Left kidney (tissue), 2 donors: ENCODE measurements around the gene SNRNP40. TPM values are rescaled to one million over a fixed set of nuclear protein-coding genes. Genes with fewer than 3 reads are reported as not detected.

ENCODE experiments used
- DNase-seq: peaks from one replicate; pipeline ENCODE4 v3.0.0-alpha.2; 2013
- polyA plus RNA-seq: library from polyadenylated mRNA; unstranded; fragments of 120-200 nt; gene quantifications from one replicate; pipeline ENCODE4 v1.2.1, GENCODE V29; 2013; ENCODE audit not compliant: insufficient read length

Gene SNRNP40
- polyA plus RNA-seq, 1 donor, result 82.5 TPM

DNA sequence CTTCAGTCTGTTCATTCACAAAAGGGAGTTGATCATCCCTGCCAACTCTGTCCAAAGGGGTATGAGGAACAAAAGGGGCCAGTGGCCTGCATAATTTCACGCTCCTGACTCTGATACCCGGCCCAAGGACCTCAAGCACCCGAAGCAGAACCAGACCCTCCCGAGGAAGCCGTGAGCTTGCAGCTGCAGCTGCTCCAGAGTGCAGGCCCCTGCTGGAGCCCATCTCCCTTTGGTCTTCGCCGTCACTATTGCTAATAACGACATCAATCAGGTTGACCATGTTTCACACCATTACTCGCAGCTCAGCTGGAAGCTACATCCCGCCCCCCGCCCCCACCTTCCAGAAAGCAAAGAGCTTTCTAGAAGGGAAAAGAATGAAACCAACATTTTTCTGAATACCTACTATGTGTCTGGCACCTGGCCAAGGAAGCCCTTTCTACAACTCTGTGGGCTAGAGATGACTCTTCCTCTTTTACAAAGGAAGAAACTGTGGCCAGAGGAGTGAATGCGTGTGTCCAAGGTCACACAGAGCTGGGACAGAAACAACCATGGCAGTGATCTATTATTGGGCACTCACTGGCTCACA lies 62.4 kb downstream of the SNRNP40 start:
- no peak for DNase-seq

DNA sequence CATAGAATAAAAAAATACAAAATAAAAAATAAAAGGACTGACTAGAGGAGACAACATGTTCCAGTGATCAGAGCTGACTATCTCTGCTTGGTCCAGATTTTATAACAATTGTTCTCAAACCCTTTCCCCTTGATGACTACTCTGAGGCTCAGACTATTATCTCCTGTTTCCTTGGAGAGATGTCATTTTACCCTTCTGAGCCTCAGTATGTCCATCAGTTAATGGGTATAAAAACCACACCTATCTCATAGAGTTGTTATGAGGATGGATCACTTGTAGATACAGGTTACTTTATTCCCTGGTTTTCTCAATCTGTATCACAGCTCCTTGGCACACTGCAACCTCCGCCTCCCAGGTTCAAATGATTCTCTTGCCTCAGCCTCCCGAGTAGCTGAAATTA lies 63.9 kb downstream of the SNRNP40 start:
- DNase-seq, result no peak

DNA sequence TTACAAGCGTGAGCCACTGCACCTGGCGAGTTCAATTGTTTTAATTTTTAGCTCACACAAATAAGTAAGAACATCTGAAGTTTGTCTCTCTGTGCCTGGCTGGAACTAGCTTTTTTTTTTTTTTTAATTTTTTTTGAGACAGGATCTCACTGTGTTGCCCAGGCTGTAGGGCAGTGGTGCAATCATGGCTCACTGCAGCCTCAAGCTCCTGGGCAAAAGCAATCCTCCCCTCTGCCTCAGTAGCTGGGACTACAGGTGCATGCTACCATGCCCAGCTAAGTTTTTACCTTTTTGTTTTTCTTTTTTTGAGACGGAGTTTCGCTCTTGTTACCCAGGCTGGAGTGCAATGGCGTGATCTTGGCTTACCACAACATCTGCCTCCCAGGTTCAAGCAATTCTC lies 64.8 kb downstream of the SNRNP40 start:
- no peak for DNase-seq

DNA sequence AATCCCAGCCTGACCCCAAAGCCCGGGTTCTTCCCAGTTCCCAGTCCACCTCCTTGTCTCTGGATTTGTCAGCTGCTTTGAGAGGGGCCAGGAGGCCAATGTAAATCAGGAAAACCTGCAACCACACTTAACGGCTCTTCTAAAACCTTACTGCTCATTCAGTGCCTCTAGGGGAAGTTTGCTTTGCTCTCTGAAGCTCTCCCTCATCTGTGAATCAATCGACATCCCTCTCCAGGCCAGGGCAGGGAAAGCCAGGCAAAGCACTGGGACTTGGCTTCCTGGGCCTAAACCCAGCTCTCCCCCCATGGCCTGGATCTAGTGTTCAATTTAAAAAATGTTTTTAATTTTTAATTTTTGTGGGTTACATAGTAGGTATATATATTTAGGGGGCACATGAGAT lies 66.2 kb downstream of the SNRNP40 start:
- no peak for DNase-seq

GRCh38 chr1:31228986-31229385 lies 67.6 kb downstream of the SNRNP40 start:
- no peak for DNase-seq

GRCh38 chr1:31227891-31228568 lies 68.6 kb downstream of the SNRNP40 start:
- DNase-seq, result peak; percentile 40

- DNase-seq, result no peak
Measured at GRCh38 chr1:31224068-31224467, 72.5 kb downstream of the SNRNP40 start.

GRCh38 chr1:31222176-31222575 lies 74.4 kb downstream of the SNRNP40 start:
- no peak for DNase-seq

- DNase-seq, result no peak
Measured at GRCh38 chr1:31221072-31221471, 75.5 kb downstream of the SNRNP40 start.

- no peak for DNase-seq
Measured at GRCh38 chr1:31219489-31219888, 77.1 kb downstream of the SNRNP40 start.

- DNase-seq, result no peak
Measured at GRCh38 chr1:31218705-31219104, 77.9 kb downstream of the SNRNP40 start.

DNA sequence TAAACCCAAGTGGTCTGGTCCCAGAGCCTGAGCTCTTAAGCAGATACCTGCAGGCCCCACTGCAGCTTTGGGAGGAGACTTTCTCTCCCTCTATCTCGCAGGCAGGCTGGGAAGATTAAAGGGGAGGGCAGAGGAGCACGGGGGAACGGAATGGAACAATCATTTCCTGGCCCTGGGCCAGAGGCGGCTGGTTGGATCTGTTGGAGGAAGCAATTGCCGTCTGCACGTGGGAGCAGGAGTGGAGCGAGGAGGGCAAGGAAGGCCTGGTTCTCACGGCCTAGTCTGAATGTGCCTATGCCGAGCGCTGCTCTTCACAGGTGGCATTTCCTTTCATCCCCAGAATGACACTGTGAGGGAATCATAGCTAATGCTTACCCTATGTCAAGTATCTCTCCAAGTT lies 80.6 kb downstream of the SNRNP40 start:
- peak; percentile 57 for DNase-seq

DNA sequence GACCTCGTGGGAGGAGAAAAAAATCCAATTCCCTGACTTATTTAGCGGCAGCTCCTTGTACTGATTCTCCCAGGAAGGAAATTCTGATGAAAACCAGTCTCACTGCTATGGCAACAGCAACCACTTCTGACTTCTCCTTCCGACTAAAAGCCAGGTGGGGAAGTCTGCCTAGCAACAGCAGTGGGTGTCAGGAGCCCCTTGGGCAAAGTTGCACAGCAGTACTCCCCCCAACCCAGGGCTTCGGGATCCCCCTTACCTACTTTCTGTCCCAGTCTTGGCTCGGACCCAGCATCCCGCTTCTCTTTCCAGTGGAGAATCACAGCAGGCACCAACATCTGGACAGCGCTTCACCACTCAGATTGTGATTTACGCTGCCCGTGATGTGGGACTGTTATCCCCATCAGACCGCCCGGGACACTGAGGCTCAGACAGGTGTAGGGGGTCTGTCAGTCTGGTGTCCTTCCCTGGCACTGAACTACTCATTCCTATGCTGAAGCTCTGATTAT lies 81.5 kb downstream of the SNRNP40 start:
- DNase-seq, result no peak

DNA sequence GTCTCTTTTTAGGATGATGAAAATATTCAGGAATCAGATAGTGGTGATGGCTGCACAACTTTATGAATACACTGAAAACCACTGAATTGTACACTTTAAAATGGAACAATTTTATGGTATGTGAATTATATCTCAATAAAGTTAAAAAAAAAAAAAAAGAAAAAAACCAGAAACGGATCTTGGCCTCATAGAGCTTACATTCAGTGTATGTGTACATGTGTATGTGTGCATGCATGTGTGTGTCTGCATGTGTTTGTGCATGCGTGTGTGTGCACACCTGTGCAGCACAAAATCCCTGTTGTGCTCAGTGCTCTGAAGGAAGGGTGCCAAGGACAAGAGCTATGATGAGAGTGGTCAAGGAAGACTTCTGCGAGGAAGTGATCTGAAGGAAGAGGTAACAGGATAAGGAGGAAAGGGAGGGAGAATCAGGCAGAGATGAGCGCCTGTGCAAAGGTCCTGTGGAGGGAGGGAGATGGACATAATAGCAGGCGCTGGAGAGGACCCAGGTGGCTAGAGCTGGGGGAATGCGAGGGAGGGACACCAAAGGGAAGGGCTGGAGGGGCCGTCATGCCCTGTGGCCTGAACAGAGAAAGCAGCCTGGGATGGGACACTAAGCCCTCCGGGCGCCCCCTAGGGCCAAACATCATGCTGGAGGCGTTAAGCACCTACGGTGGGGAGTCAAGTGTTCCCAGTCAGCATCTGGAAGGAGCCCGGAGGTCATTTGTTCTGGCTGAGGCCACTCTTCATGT lies 82.1 kb downstream of the SNRNP40 start:
- no peak for DNase-seq

Other genes with a start within 250 kb of the SNRNP40 start
- 140 TPM for gene PUM1, start 231.1 kb downstream of the SNRNP40 start, polyA plus RNA-seq
- 3.4 TPM for gene NKAIN1, start 56.9 kb downstream of the SNRNP40 start, polyA plus RNA-seq
- gene ZCCHC17, start 244 bp upstream of the SNRNP40 start, polyA plus RNA-seq, result 53.9 TPM
- gene FABP3, start 76.3 kb upstream of the SNRNP40 start, polyA plus RNA-seq, result 79.3 TPM
- gene SERINC2, start 116.4 kb upstream of the SNRNP40 start, polyA plus RNA-seq, result 40.9 TPM